ENCODE data around the gene CERS4. TPM values are rescaled to one million over a fixed set of nuclear protein-coding genes. Genes with fewer than 3 reads are reported as not detected.
"Not testable (repeated sequence)": the region's sequence is repeated elsewhere in the genome, so short reads cannot be mapped to it uniquely, and the experiment has no call there.

CERS4 gene
- total RNA-seq, 1 experiment from 2014 or later, result 28.1 TPM

GRCh38 chr19:8233370-8233769 lies 24.2 kb downstream of the CERS4 start:
- in situ Hi-C loops (cut with HindIII; ENCODE audit: low pct_unique_long_range_greater_than_20kb, low sequenced_read_pairs), result no loop called here
- no peak for DNase-seq (ENCODE audit: low read depth, low spot score)

DNA sequence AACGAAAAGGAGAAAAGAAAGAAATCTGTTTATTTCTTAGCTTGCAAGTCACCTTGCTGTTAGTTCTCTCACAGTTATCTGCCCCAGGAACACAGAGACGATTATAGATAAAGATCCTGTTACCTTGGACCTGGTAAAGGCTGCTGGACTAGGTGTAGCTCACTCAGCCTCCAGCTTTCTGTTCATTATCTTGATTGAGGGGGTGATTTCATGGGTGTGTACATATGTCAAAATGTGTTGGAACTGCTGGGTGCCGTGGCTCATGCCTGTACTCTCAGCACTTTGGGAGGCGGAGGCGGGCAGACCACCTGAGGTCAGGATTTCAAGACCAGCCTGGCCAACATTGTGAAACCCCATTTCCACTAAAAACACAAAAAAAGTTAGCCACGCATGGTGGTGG lies 27.9 kb downstream of the CERS4 start:
- DNase-seq (ENCODE audit: low read depth, low spot score), result no peak
- in situ Hi-C loops (cut with HindIII; ENCODE audit: low pct_unique_long_range_greater_than_20kb, low sequenced_read_pairs), result no loop called here

- in situ Hi-C loops (cut with HindIII; ENCODE audit: low pct_unique_long_range_greater_than_20kb, low sequenced_read_pairs), result no loop called here
- no peak for DNase-seq (ENCODE audit: low read depth, low spot score)
Observed at GRCh38 chr19:8238251-8238650, 29.1 kb downstream of the CERS4 start.

DNA sequence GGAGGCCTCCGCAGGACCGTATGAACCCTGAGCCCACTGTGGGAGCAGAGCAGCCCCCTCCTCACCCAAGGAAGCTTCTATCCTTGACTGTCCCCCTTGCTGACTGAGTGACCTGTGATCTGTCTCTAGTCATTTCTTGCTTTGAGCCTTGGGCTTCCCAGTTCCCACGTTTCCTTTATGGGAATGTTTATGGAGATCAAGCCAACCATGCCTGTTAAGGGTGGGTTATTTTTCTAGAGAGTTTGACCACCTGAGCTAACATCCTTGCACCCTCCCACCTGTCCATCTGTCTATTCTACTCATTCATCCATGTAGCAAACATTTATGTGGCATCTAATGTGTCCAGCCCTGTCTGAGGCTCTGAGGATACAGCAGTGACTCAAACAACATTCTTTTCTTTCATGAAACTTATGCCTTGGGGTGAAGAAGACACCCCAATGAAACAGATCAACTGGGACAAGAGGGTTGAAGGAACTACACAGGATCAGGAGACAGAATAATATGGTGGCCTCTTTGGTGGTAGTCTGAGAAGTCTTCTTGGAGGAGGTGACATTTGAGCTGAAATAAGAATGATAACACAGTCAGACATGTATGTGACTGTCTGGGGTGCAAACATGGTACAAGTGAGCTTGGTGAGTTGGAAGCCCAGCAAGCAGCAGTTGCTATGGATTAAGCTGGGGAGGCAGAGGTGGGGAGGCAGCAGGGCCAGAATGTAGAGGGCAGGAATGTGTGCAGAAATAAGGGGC lies 30.5 kb downstream of the CERS4 start:
- in situ Hi-C loops (cut with HindIII; ENCODE audit: low pct_unique_long_range_greater_than_20kb, low sequenced_read_pairs), result no loop called here
- no peak for DNase-seq (ENCODE audit: low read depth, low spot score)

DNA sequence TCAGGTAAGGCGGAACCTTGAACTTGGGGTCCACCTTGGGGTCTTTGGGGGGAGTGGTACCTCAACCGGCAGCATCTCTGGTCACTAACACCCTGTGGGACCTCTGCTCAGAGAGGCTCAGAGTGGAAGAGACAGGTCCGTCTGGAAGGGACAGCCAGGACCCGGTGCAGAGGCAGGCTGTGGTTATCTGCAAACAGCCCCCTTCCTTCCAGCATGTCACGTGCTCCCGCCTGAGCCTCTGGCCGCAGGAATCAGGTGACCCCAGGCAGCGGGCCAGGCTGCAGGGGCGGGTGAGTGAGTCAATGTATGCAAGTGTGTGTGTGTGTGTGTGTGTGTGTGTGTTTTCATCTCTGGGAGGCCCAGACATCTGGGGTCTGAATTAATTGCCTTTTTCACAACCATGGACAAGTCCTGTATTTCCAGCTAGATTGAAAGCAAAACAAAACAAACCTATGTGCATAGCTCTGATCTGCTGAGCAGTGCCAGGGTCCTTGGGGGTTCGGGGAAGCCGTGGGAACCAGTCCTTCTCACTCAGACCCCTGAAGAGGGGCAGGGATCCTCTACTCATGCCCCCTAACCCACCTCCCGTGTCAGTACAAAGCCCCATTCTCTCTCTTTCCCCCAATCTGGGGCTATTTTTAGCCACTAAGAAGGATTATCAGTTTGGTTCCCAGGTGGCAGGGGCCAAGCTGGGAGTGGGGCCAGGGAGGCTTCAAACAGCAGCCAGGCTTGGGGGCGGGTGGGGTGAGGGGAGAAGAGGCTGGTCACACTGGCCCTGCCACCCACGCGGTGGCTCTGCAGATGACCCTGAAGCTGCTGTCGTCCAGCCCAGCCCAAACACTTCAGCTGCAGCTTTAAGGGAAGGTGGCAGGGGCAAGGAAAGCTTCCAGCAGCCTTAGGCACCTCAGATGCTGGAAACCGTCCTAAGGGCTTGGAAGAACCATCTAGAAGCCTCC lies 31.4 kb downstream of the CERS4 start:
- in situ Hi-C loops (cut with HindIII; ENCODE audit: low pct_unique_long_range_greater_than_20kb, low sequenced_read_pairs), result no loop called here
- peak; percentile 88 for DNase-seq (ENCODE audit: low read depth, low spot score)

DNA sequence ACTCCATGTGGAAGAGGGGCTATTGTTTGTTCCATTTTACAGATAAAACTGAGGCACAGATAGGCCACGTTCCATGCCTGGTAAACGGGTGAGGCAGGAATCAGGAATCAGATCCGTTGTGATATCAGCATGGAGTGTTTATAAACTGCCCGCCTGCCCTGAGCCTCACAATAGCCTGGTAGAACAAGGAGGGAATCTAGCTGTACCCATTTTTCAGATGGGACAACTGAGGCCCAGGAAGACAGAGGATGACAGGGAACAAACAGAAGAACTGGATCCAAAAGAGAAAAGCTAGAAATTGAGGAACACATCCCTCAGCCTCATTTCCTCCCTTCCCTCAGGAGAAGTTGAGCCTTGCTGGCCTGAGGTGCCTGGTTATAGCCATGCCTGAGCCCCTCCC lies 32.5 kb downstream of the CERS4 start:
- in situ Hi-C loops (cut with HindIII; ENCODE audit: low pct_unique_long_range_greater_than_20kb, low sequenced_read_pairs), result no loop called here
- no peak for DNase-seq (ENCODE audit: low read depth, low spot score)

DNA sequence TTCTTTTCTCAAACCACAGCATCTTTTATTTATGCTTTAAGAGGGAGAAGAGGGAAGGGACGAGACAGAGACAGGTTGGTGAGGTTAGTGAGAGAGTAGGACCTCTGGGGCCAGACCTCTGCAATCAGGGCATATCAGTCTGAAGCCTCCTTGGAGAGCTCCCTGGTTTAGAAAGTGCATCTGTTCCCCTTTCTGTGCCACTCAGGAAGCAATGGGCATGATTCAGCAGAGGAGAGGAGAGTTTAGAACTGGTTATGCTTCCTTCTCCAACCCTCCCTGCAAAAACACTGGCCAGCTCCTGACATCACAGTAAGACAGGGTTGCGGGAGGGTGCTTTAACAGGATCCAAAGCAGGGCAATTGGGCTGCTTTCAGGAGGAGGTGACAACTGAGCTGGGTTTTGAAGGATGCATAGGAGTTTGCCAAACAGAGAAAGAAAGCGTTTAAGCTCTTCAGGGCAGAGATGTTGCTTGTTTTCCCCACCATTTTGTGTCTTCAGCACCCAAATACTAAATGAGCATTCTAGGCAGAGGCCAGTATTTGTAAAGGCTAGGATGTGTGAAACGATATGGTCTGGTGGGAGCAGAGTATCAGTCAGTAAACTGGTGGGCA lies 33.1 kb downstream of the CERS4 start:
- in situ Hi-C loops (cut with HindIII; ENCODE audit: low pct_unique_long_range_greater_than_20kb, low sequenced_read_pairs), result no loop called here
- DNase-seq (ENCODE audit: low read depth, low spot score), result no peak

GRCh38 chr19:8243146-8243545 lies 34.0 kb downstream of the CERS4 start:
- in situ Hi-C loops (cut with HindIII; ENCODE audit: low pct_unique_long_range_greater_than_20kb, low sequenced_read_pairs), result no loop called here
- no peak for DNase-seq (ENCODE audit: low read depth, low spot score)

DNA sequence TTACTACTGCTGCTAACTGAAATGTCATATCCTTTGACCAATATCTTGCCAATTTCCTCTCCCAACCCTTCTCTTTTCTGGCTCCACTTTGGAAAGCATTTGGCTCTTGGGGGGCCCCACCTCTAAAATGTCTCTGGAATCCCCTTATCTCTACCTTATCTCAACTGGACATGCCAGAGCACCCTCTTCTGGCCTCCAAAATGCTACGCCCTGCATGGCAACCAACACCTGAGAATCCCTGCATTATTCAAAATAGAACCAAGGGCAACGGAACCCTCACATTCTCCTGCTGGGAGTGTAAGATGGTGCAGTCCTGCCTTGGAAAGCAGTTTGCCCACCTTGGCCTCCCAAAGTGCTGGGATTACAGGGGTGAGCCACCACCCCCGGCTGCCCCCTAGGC lies 35.3 kb downstream of the CERS4 start:
- no peak for DNase-seq (ENCODE audit: low read depth, low spot score)
- in situ Hi-C loops (cut with HindIII; ENCODE audit: low pct_unique_long_range_greater_than_20kb, low sequenced_read_pairs), result no loop called here

GRCh38 chr19:8245869-8246835 lies 37.0 kb downstream of the CERS4 start:
- in situ Hi-C loops (cut with HindIII; ENCODE audit: low pct_unique_long_range_greater_than_20kb, low sequenced_read_pairs), result no loop called here
- no peak for DNase-seq (ENCODE audit: low read depth, low spot score)

DNA sequence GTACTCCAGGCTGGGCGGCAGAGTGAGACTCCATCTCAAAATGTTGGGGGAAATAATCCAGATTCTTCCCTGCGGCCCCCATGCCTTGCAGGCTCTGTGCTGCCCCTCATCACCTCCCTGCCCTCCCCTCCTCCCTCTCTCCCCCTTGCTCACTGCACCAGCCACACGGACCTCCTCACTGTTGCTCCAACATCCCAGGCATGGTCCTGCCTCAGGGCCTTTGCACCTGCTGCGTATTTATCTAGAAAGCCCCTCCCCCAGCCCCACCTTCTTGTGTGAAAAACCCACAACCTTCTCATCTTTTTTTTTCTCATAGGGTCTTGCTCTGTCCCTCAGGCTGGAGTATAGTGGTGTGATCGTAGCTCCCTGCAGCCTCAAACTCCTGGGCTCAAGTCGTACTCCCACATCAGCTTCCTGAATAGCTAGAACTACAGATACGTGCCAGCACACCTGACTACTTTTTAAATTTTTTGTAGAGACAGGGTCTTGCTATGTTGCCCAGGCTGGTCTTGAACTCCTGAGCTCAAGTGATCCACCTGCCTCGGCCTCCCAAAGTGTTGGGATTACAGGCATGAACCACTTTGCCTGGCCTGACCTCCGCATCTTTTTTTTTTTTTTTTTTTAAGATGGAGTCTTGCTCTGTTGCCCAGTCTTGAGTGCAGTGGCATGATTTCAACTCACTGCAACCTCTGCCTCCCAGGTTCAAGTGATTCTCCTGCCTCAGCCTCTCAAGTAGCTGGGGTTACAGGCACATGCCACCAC lies 38.1 kb downstream of the CERS4 start:
- DNase-seq (ENCODE audit: low read depth, low spot score); in situ Hi-C loops (cut with HindIII; ENCODE audit: low pct_unique_long_range_greater_than_20kb, low sequenced_read_pairs): not testable (repeated sequence)

DNA sequence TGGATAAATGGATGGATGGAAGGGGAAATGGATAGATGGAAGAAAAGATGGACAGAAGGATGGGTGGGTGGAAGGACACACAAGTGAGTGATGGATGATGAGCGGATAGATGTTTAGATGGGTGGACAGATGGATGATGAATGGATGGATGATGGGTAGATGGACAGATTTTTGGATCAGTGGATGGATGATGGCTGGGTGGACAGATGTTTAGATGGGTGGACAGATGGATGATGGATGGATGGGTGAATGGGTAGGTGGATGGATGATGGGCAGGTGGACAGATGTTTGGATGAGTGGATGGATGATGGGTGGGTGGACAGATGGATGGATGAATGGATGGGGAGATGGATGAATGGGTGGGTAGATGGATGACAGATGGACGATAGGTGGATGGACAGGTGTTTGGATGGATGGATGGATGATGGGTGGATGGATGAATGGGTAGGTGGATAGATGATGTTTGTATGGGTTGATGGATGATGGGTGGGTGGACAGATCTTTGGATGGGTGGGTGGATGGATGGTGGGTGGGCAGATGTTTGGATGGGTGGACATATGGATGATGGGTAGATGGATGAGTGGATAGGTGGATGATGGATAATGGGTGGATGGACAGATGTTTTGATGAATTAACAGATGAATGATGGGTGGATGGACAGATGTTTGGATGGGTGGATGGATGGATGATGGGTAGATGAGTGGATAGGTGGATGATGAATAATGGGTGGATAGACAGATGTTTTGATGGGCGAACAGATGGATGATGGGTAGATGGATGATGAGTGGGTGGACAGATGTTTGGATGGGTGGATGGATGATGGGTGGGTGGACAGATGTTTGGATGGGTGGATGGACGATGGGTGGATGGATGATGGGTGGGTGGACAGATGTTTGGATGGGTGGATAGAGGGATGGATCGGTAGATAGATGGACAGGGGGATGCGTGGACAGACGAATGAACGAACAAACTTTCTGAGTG lies 39.5 kb downstream of the CERS4 start:
- in situ Hi-C loops (cut with HindIII; ENCODE audit: low pct_unique_long_range_greater_than_20kb, low sequenced_read_pairs), result no loop called here

DNA sequence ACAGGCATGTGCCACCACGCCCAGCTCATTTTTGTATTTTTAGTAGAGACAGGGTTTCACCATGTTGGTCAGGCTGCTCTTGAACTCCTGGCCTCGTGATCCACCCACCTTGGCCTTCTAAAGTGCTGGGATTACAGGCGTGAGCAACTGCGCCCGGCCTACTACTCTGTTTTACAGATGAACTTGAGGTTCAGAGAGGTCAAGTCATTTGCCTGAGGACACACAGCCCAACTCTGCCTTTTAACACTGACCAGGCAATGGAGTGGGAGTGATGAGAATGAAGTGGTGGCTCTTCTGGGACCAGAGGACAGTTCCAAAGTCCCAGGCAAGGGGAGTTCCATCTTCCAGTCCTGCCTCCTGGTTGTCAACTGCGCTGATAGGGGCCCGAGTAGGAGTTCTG lies 41.4 kb downstream of the CERS4 start:
- DNase-seq (ENCODE audit: low read depth, low spot score), result no peak
- in situ Hi-C loops (cut with HindIII; ENCODE audit: low pct_unique_long_range_greater_than_20kb, low sequenced_read_pairs), result no loop called here

More for the DNA sequence above, 39.5 kb downstream of the CERS4 start:
- no peak for DNase-seq (ENCODE audit: low read depth, low spot score)

- DNase-seq (ENCODE audit: low read depth, low spot score), result no peak
- in situ Hi-C loops (cut with HindIII; ENCODE audit: low pct_unique_long_range_greater_than_20kb, low sequenced_read_pairs), result no loop called here
Observed at GRCh38 chr19:8251025-8251472, 41.9 kb downstream of the CERS4 start.

GRCh38 chr19:8252922-8253589 lies 43.9 kb downstream of the CERS4 start:
- DNase-seq (ENCODE audit: low read depth, low spot score), result peak; percentile 79
- in situ Hi-C loops (cut with HindIII; ENCODE audit: low pct_unique_long_range_greater_than_20kb, low sequenced_read_pairs), result no loop called here
